AG04450 (cell line): ENCODE measurements around the gene DDOST. TPM values are rescaled to one million over a fixed set of nuclear protein-coding genes. Genes with fewer than 3 reads are reported as not detected.

Experiments
- CTCF ChIA-PET: fragments of 300-600, 350-600 bp; formaldehyde crosslinking; extraction: SDS; loops from one replicate; lab custom pipeline; 2022; ENCODE audit warnings: antibody characterized with exemption, inconsistent platforms; lab: Charles Lee
- POLR2A ChIA-PET: fragments of 350-600 bp; formaldehyde crosslinking; extraction: SDS; loops from one replicate; lab custom pipeline; 2021; ENCODE audit warnings: antibody characterized with exemption, inconsistent platforms; lab: Yijun Ruan, JAX
- DNase-seq: peaks from one replicate; pipeline ENCODE4 v3.0.0-alpha.2; 2011; ENCODE audit warnings: low read depth, low spot score
- H3K27ac ChIP-seq: one replicate; pipeline ENCODE4 v1.5.1; 2012; ENCODE audit warnings: low read depth, low read length, control low read depth
- H3K27me3 ChIP-seq: one replicate; pipeline ENCODE4 v1.6.0; 2012; ENCODE audit warnings: low read length; ENCODE audit not compliant: control insufficient read depth, insufficient read depth
- H3K4me3 ChIP-seq: 2 replicates; pipeline ENCODE4 v1.5.1; 2011; ENCODE audit warnings: mild to moderate bottlenecking, low read depth, low read length, control low read depth
- H3K9me3 ChIP-seq: 2 replicates; pipeline ENCODE4 v1.5.1; 2012; ENCODE audit warnings: low read length; ENCODE audit not compliant: control insufficient read depth, insufficient read depth
- CTCF ChIP-seq: IDR thresholded peaks from 2 replicates; pipeline ENCODE4 v1.5.1; 2011; ENCODE audit warnings: low read depth, low read length, control low read depth, inconsistent platforms
- polyA plus RNA-seq: library from polyadenylated mRNA; depleted of rRNA; stranded (reverse); fragments of >200 nt; gene quantifications from 2 replicates; pipeline ENCODE4 v1.2.3, GENCODE V29; 2011

DDOST gene
- polyA plus RNA-seq, 1 experiment = 494 TPM

GRCh38 chr1:20689645-20690056 is 28.5 kb upstream of the DDOST start:
- Histone ChIP-seq H3K4me3 (no peak overlapping the region), H3K27me3 (no peaks in the 10 kb centered on the region), H3K9me3 (no peaks in the 10 kb centered on the region), H3K27ac (no peak overlapping the region)
- ChIA-PET CTCF (no interaction called here), POLR2A (no interaction called here)
- no peak for DNase-seq
- no peak for TF ChIP-seq CTCF

DNA sequence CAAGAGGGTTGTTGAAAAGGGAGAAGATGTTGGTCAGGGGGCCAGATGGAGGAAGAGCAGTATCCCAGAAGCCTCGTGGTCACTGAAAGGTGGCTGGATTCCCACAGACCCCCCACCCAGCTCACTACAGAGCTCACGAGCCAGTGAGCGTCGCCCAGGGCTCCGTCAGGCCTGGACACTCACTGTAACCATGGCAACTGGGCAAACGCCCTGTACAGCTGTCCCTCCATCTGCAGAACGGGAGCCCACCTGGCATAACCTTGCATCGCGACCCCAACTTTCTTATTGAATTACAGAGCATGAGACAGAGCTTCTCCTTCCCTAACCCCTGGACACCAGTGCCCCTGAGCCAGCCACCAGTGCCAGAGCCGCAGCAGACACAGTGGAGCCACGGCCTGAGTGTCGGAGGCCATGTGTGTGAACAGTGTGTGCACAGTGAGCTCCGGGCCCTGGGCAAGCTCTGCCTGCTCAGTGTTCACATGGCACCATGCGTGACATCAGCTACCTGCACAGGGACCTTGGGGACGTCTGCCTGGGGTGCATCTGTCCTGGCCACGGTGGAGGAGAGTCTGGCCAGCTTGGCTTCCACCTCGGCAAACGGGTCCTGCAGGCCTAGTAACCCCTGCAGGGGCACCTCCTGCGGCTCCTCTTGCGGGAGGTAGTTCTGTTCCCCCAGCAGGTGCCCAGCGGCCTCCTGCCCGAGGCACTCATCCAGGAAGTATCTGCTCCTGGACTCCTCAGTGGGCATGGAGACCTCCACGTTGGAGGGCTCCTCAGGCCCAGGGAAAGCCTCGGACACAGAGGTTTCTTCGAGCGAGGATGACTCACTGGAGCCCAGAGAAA is 25.9 kb upstream of the DDOST start:
- ChIA-PET POLR2A (no interaction called here), CTCF (interaction anchor here (0.9 kb wide), 1 partner anchor 10 kb away, joined by 5 read pairs; no protein-coding TSS in a partner anchor)
- no peak for DNase-seq
- no peak for TF ChIP-seq CTCF
- Histone ChIP-seq H3K27ac (no peak overlapping the region), H3K4me3 (no peak overlapping the region), H3K27me3 (no peaks in the 10 kb centered on the region), H3K9me3 (no peaks in the 10 kb centered on the region)

GRCh38 chr1:20685741-20686140 is 24.6 kb upstream of the DDOST start:
- H3K27ac ChIP-seq = no peak overlapping the region
- DNase-seq = no peak
- CTCF ChIA-PET = interaction anchor here (1.4 kb wide), 1 partner anchor 11 kb away, joined by 4 read pairs; no protein-coding TSS in a partner anchor
- no peaks in the 10 kb centered on the region for H3K9me3 ChIP-seq
- no peak for TF ChIP-seq CTCF
- H3K27me3 ChIP-seq = no peaks in the 10 kb centered on the region
- POLR2A ChIA-PET = interaction anchor here (0.6 kb wide), 1 partner anchor 74 kb away, joined by 13 read pairs; no protein-coding TSS in a partner anchor
- H3K4me3 ChIP-seq = no peak overlapping the region

DNA sequence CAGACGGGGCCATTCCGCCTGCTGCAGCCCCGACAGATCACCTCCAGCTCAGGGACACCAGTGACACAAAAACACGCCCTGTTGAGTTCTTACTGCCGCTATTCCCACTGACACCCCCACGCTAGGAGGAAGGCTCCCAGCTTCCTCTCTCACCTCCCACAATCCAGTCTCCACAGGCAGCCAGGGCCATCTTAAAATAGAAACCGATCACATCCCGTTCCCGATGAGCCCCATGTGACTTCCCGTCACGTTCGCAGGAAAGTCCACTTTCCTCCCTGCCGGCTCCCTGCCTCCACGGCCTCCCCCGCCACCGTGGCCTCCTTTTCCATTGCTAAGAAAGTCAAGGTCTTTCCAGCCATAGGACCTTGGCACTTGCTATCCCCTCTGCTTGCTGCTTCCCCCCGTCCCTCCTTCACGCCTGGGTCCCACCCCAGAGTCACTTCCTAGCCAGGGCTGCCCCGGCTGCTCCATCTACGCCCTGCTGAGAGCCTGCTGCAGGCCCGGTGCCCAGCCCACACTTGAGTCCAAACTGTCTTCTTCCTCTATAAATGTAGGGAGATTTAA is 24.0 kb upstream of the DDOST start:
- no peak for TF ChIP-seq CTCF
- ChIA-PET POLR2A (no interaction called here), CTCF (interaction anchor here (1.4 kb wide), 1 partner anchor 12 kb away, joined by 4 read pairs; no protein-coding TSS in a partner anchor)
- no peak for DNase-seq
- Histone ChIP-seq H3K4me3 (no peak overlapping the region), H3K27ac (no peak overlapping the region), H3K27me3 (no peaks in the 10 kb centered on the region), H3K9me3 (no peaks in the 10 kb centered on the region)

GRCh38 chr1:20684651-20685050 is 23.5 kb upstream of the DDOST start:
- ChIA-PET CTCF (interaction anchor here (1.4 kb wide), 1 partner anchor 12 kb away, joined by 4 read pairs; no protein-coding TSS in a partner anchor), POLR2A (no interaction called here)
- DNase-seq = no peak

More at GRCh38 chr1:20684651-20685050, 23.5 kb upstream of the DDOST start:
- no peaks in the 10 kb centered on the region for H3K9me3 ChIP-seq
- H3K4me3 ChIP-seq = no peak overlapping the region
- TF ChIP-seq CTCF = no peak
- no peaks in the 10 kb centered on the region for H3K27me3 ChIP-seq
- no peak overlapping the region for H3K27ac ChIP-seq
